GM19455 (cell line): ENCODE results near the gene COX6B1.
A peak's percentile ranks its signal among the peaks of the same experiment; 100 is the strongest.
"Not testable (repeated sequence)": the region's sequence is repeated elsewhere in the genome, so short reads cannot be mapped to it uniquely, and the experiment has no call there.

Experiments used
- ATAC-seq: cut with Tn5 transposase; IDR thresholded peaks from one replicate; pipeline ENCODE4 v1.9.1; 2021; ENCODE audit not compliant: unreplicated experiment

Gene COX6B1, protein sequence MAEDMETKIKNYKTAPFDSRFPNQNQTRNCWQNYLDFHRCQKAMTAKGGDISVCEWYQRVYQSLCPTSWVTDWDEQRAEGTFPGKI

GRCh38 chr19:35648017-35648961, at the start of gene COX6B1:
COX6B1 (plus strand) TSS chr19:35648323; CDS start chr19:35651244, 2,921 bp downstream.
- peak; percentile 56 for ATAC-seq

GRCh38 chr19:35601971-35602370, 46.2 kb upstream of the COX6B1 start:
- no peak for ATAC-seq

- ATAC-seq: not testable (repeated sequence)
Observed at GRCh38 chr19:35604436-35604835, 43.7 kb upstream of the COX6B1 start.

DNA sequence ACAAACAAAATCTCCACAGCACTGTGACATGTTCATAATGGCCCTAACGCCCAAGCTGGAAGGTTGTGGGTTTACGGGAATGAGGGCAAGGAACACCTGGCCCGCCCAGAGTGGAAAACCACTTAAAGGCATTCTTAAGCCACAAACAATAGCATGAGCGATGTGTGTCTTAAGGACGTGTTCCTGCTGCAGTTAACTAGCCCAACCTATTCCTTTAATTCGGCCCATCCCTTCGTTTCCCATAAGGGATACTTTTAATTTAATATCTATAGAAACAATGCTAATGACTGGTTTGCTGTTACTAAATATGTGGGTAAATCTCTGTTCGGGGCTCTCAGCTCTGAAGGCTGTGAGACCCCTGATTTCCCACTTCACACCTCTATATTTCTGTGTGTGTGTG, 41.0 kb upstream of the COX6B1 start:
- ATAC-seq: not testable (repeated sequence)

DNA sequence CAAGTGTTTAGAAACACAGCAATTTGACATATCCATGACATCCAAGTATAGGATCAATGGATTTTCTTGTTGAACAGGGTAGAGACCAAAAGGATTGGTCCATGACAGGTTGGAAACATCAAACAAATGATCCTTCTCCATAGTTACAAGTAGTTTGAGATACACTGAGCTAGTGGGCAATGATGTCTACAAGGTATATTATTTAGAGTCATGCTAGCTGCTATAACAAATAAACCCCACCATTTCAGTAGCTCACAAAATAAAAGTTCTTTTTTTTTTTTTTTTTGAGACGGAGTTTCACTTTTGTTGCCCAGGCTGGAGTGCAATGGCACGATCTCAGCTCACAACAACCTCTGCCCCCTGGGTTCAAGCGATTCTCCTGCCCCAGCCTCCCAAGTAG, 40.5 kb upstream of the COX6B1 start:
- no peak for ATAC-seq

DNA sequence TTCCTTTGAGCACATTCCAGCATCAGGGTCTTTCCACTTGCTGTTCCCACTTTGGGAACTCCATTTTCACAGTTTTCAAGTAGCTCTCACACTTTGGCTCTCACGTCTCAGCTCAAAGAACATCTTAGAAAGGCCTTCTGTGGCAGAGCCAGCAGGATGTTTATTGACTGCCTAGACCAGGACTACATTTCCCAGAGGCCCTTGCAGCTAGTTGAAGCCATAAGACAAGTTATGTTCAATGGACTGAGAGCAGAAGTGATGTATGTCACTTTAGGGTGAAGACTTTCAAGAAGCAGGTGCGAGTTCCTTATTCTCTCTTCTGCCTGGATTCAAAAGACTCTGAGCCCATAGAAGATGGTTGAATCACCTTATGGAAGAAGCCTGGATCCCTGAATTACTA, 39.9 kb upstream of the COX6B1 start:
- no peak for ATAC-seq

- ATAC-seq: no peak
Observed at GRCh38 chr19:35609851-35610353, 38.2 kb upstream of the COX6B1 start.

- ATAC-seq: no peak
Observed at GRCh38 chr19:35612224-35612558, 35.9 kb upstream of the COX6B1 start.

GRCh38 chr19:35612559-35613321, 35.4 kb upstream of the COX6B1 start, which contains the start of gene HAUS5:
HAUS5 (plus strand) TSS chr19:35612735; CDS start chr19:35612795, 60 bp downstream.
- peak; percentile 69 for ATAC-seq

GRCh38 chr19:35613574-35613973, 34.5 kb upstream of the COX6B1 start:
- no peak for ATAC-seq

GRCh38 chr19:35615036-35615435, 33.1 kb upstream of the COX6B1 start:
- no peak for ATAC-seq

DNA sequence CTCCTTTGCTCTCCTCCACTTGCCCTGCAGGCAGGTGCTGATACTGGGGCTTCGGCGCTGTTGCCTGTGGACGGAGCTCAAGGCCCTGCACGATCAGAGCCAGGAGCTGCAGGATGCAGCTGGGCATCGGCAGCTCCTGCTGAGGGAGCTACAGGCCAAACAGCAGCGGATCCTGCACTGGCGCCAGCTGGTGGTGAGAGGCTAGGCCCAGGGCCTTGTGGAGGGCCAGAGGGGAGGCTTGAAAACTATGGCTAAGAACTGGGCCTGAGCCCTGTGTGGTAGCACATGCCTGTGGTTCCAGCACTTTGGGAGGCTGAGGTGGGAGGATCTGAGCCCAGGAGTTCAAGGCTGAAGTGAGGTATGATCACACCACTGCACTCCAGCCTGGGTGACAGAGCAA, 29.3 kb upstream of the COX6B1 start:
- ATAC-seq: no peak

DNA sequence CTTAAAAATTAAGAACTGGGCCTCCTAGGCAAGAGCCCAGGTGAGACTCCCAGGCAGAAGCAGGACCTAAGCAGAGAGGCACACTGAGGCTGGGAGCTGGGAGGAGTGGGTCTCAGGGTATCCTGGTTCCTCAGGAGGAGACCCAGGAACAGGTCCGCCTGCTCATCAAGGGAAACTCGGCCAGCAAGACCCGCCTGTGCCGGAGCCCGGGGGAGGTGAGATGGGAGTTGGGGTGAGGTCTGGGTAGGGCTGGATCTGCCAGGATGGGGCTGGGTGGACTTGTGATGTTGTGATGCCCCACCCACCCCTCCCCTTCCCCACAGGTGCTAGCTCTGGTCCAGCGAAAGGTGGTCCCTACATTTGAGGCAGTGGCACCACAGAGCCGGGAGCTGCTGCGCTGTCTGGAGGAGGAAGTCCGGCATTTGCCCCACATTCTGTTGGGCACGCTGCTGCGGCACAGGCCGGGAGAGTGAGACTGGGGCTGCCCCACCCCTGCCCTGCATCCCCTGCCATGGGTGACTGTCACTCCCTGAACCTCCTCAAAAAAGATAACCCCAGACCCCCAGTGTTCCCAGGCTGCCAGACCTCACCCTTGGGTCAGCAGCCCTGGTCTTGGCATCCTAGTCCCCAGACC, 28.7 kb upstream of the COX6B1 start:
- ATAC-seq: no peak

DNA sequence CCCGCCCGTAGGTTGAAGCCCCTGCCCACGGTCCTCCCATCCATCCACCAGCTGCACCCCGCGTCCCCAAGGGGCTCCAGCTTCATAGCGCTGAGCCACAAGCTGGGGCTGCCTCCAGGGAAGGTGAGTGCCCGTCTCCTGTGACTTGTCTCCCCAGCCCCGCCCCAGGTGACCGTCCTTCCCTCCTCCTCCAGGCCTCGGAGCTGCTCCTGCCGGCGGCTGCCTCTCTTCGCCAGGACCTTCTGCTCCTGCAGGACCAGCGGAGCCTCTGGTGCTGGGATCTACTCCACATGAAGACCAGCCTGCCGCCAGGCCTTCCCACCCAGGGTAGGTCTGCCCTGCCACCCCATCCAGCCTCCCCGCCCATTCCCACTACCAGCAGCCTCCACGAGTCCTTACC, 28.1 kb upstream of the COX6B1 start:
- ATAC-seq: no peak

- ATAC-seq: no peak
Observed at GRCh38 chr19:35621708-35622107, 26.4 kb upstream of the COX6B1 start.

DNA sequence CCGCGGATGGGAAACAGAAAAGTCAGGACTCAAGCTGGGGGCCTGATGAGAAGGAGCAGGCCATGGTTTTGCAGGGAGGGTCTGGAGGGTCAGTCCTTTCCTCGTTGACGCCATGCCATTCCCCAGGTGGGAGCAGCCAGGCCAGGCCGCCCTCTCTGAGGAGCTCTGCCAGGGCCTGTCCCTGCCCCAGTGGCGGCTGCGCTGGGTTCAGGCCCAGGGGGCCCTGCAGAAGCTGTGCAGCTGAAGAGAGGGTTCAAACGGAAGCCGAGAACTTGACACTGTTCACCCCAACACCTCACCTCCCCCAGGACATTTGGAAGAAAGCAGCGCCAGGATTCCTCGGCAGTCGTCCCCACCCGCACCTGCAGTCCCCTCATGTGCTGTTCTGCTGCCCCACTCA, 25.4 kb upstream of the COX6B1 start:
- ATAC-seq: no peak

DNA sequence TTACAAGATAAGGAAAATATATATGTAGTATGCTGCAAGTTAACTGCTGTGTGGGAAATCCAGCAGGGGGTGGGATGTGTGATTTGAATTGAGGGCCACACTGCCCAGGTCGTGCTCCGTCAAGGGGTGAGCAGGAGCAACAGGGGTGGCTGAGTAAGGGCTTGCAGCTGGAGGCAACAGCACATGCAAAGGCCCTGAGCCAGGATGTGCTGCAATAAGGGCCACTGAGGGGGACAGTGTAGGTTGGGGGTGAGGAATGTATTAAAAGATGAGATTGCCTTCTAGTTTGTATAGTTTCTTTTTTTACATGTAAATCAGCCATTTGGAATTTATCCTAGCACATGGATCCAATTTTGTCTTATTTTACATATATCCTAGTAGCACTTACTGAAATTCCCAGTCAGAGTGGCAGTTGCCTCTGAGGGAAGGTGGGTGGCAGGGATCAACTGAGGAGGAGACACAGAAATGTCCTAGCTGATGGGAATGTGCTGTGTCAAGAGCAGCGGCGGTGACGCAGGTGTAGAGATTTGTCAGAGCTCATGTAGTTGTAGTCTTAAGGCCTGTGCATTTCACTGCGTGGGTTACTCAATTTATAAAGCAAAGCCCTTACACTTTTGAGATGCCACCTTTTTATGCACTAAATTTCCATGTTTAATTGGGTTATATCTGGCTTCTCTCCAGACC, 24.7 kb upstream of the COX6B1 start:
- no peak for ATAC-seq

DNA sequence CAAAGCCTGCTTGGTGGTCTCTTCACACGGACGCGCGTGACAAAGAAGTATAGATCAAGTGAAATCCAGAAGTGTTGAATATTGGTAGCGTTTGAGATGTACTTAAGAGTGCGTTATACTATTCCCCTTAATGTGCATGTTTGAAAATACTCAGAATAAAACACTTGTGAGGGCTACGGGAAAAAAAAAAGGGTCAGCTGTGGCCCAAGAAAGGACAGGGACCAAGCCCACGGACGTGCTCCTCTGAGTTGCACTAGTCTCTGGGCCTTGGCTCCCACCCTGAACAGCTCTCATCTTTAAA, 19.9 kb upstream of the COX6B1 start:
- peak; percentile 28 for ATAC-seq

DNA sequence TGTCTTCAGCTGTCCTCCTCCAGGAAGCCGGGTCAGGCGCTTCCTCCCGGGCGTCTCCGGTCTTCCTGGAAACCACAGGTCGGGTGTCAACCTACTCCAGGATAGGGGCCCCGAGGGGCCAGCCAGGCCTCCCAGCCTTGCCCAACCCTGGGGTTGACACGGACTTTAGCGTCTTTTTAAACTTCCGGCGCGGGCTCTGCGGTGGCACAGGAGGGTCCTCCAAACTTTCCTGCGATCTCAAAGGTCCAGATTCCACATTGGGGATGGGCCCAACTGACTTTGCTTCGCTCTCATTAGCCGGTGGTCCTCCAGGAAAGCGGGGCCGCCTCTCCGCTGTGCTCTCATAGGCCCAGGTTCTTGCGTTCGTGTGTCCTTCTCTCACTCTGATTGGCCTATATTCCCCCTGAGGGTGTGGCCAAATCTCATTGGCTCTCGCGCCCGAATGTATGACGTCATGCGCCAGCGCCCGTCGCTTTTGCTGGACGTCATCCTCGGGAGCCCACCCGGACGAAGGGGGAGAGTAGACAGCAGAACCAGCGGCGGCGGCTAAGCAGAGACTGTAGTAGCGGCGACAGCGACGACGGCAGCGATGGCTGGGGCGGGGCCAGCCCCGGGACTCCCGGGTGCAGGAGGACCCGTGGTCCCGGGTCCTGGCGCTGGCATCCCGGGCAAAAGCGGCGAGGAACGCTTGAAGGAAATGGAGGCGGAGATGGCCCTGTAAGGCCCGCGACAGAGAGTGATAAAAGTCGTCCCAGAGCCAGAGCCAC, 19.4 kb upstream of the COX6B1 start, which contains the start of gene RBM42:
Gene RBM42, plus strand, starts transcription at position 472 of the 767 bp plus-strand sequence. Its CDS starts 118 bp downstream, at position 590.
- ATAC-seq: peak; percentile 93

GRCh38 chr19:35629332-35629633, 18.8 kb upstream of the COX6B1 start:
- ATAC-seq: no peak
